HFFc6 (cell line): ENCODE results near the gene FLT3. TPM values are rescaled to one million over a fixed set of nuclear protein-coding genes. Genes with fewer than 3 reads are reported as not detected.
A peak's percentile ranks its signal among the peaks of the same experiment; 100 is the strongest.

Experiments
- DNase-seq: peaks from one replicate; pipeline ENCODE4 v3.0.0-alpha.2; 2018
- H3K27ac Mint-ChIP-seq: 2 replicates; pipeline ENCODE4 v1.8.0; 2020; ENCODE audit warnings: mild to moderate bottlenecking, mixed read lengths
- H3K27me3 Mint-ChIP-seq: 2 replicates; pipeline ENCODE4 v1.8.0; 2021; ENCODE audit warnings: mild to moderate bottlenecking, moderate library complexity, mixed read lengths; ENCODE audit not compliant: insufficient read depth
- H3K36me3 Mint-ChIP-seq: 2 replicates; pipeline ENCODE4 v1.8.0; 2021; ENCODE audit warnings: low read depth, mixed read lengths
- H3K4me1 Mint-ChIP-seq: 2 replicates; pipeline ENCODE4 v1.8.0; 2020; ENCODE audit warnings: low read depth, mixed read lengths
- H3K4me3 Mint-ChIP-seq: 2 replicates; pipeline ENCODE4 v1.8.0; 2020; ENCODE audit warnings: mild to moderate bottlenecking, moderate library complexity, mixed read lengths
- H3K9me3 Mint-ChIP-seq: 2 replicates; pipeline ENCODE4 v1.8.0; 2020; ENCODE audit warnings: mild to moderate bottlenecking, mixed read lengths
- CTCF ChIP-seq: fragments of 200-600 bp; sonication (generic); IDR thresholded peaks from 2 replicates; pipeline ENCODE4 v1.5.0; 2021; ENCODE audit warnings: antibody characterized with exemption, mild to moderate bottlenecking
- total RNA-seq, 6 experiments: library from RNA; stranded (reverse); fragmentation: NEBNext Ultra II Directional; extraction: Animal tissue kit (Norgen Biotek cat#: 25700); gene quantifications; 2 replicates in 1 of 6; 3 replicates in 5 of 6; pipeline ENCODE4 v1.2.3, GENCODE V29; 2021

The FLT3 gene
- total RNA-seq, 6 experiments from 2014 or later = not detected

- no peaks in the 10 kb centered on the region for H3K36me3 Mint-ChIP-seq
- DNase-seq = no peak
- H3K4me1 Mint-ChIP-seq = peaks cover 7% of the 10 kb centered on the region
- peak overlapping the region; percentile 88 for H3K4me3 Mint-ChIP-seq
- H3K27me3 Mint-ChIP-seq = peaks cover 34% of the 10 kb centered on the region
- no peak for TF ChIP-seq CTCF
- H3K27ac Mint-ChIP-seq = no peak overlapping the region
- H3K9me3 Mint-ChIP-seq = no peaks in the 10 kb centered on the region
Observed at GRCh38 chr13:27954406-27954851, 145.9 kb downstream of the FLT3 start.

GRCh38 chr13:27953676-27954405 lies 146.5 kb downstream of the FLT3 start:
- no peaks in the 10 kb centered on the region for H3K36me3 Mint-ChIP-seq
- peak; percentile 95 for TF ChIP-seq CTCF
- H3K9me3 Mint-ChIP-seq = no peaks in the 10 kb centered on the region
- peak; percentile 50 for DNase-seq
- peak overlapping the region; percentile 67 for H3K27ac Mint-ChIP-seq
- H3K27me3 Mint-ChIP-seq = peaks cover 34% of the 10 kb centered on the region
- peak overlapping the region; percentile 88 for H3K4me3 Mint-ChIP-seq
- peaks cover 7% of the 10 kb centered on the region for H3K4me1 Mint-ChIP-seq

Other genes starting within 250 kb of the FLT3 start
- gene PDX1, start 180.6 kb downstream of the FLT3 start, total RNA-seq = not detected
- not detected for gene CDX2, start 131.3 kb downstream of the FLT3 start, total RNA-seq
- not detected for gene URAD, start 111.9 kb downstream of the FLT3 start, total RNA-seq
- 10 to 100 TPM; 16.9 to 20.2 (median 18.0) TPM for gene PAN3, start 38.0 kb upstream of the FLT3 start, total RNA-seq